Measurements from ENCODE around the gene TRAFD1.
"Not testable (repeated sequence)": the region's sequence is repeated elsewhere in the genome, so short reads cannot be mapped to it uniquely, and the experiment has no call there.

The TRAFD1 gene

GRCh38 chr12:112125250-112125999 is at the start of gene TRAFD1:
Gene TRAFD1, plus strand, starts transcription at chr12:112125560. Its CDS starts 4,963 bp downstream, at chr12:112130523.
- DNase-seq (ENCODE audit: low spot score), result peak; percentile 96

DNA sequence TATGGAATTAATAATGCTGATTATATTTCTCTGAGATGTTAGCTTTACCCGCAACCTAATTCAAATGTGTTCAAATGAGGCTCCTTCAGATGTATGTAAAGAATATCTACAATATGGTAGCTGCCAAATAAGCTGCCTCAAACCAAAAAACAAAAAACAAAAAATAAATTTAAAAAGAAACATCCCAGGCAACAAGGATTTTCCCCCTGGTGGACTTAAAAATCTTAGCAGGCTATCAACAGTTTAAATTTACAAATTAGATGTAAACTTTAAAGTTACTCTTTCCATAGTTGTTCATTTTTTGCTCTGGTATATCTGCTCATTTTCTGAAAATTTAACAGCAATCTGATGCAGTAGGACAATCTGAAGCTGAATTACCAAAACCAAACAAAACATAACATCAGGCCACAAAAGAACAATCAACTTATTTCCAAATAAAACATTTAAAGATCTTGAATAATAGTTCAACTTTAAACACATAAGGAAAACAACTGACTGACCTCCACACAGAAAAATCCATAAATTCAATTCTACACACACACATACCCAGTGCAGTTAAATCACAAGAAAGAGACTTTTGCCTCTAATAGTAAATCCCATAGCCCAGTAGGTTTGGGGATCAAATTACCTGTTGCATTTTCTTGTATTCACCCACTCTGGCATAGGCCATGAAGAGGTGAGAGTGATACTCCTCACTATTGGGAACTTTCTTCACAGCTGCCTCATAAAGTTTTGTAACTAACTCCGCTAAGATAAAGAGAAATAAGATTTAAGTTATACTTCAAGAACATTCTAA is 38.1 kb upstream of the TRAFD1 start:
- no peak for DNase-seq (ENCODE audit: low spot score)

DNA sequence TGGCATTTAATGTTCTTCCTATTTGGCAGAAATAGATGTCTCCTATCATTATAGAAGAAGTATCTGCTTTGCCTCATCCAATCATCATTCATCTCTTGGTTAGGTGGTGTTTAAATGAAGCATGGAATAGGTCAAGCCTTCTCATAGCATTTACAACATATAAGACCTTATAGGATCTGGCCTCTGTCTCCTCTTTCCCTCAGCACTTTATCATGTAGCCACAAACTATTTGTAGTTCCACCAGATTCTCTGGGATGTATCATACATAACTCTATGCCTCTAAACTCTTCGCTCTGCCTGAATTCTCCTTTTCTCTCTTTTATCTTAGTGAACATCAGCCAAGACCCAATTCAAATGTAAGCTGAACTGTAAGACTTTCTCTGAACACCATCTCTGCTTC is 37.5 kb upstream of the TRAFD1 start:
- no peak for DNase-seq (ENCODE audit: low spot score)

GRCh38 chr12:112091563-112091962 is 33.8 kb upstream of the TRAFD1 start:
- no peak for DNase-seq (ENCODE audit: low spot score)

DNA sequence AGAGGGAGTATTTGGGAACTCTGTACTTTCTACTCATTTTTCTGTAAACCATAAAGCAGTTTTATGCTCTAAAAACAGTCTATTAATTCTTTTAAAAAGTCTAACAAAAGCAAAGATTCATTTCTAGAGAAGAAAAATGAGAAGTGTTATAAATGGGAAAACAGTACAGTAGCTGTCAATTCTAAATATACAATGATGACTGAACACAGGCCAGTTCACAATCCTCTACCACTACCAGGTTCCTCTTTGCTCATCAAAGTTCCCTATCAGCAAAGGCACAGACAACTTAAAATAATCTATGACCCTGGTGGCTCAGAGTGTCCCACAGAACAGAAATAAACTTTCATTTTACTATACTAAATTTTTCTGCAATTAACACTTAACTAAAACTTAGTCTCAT is 29.3 kb upstream of the TRAFD1 start:
- DNase-seq (ENCODE audit: low spot score), result no peak

GRCh38 chr12:112096667-112097066 is 28.7 kb upstream of the TRAFD1 start:
- no peak for DNase-seq (ENCODE audit: low spot score)

- no peak for DNase-seq (ENCODE audit: low spot score)
These were observed 27.7 kb upstream of the TRAFD1 start for GRCh38 chr12:112097641-112098040.

DNA sequence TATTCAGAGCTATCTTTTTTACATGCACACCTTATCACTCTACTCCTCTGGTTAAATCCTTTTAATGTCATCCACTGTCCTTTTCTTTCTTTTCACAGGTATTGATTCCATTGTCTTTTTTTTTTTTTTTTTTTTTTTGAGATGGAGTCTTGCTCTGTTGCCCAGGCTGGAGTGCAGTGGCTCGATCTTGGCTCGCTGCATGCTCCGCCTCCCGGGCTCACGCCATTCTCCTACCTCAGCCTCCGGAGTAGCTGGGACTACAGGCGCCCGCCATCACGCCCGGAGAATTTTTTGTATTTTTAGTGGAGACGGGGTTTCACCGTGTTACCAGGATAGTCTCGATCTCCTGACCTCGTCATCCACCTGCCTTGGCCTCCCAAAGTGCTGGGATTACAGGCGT is 24.9 kb upstream of the TRAFD1 start:
- DNase-seq (ENCODE audit: low spot score), result not testable (repeated sequence)

GRCh38 chr12:112102127-112102526 is 23.2 kb upstream of the TRAFD1 start:
- DNase-seq (ENCODE audit: low spot score), result no peak

- not testable (repeated sequence) for DNase-seq (ENCODE audit: low spot score)
These were observed 22.6 kb upstream of the TRAFD1 start for GRCh38 chr12:112102746-112103145.

DNA sequence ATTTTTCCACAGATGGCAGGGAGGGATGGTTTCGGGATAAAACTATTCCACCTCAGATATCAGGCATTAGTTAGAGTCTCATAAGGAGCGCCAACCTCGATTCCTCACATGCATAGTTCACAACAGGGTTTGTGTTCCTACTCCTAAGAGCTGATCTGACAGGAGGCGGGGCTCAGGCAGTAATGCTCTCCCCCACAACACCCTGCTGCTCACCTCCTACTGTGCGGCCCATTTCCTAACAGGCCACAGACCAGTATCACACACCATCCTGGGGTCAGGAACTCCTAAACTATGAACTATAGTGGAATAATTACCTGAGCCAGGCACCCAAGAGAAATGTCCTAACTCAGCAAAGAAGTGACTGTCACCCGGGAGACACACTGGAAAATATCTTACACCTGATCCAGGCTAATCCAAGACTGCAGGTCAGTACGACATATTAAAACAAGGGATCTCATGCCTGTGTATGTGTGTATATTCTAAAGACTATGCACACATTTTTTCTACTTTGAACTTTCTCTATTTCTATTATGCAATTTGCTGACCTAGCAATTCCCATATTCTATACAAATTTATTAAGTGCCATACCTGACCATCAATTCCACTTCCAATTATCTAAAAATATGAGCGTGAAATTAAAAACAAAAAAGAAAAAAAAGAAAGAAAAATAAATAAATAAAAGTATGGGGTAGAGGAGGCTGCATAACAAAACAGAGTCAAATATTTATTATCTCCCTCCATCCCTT is 21.4 kb upstream of the TRAFD1 start:
- DNase-seq (ENCODE audit: low spot score), result no peak

- DNase-seq (ENCODE audit: low spot score), result no peak
These were observed 19.5 kb upstream of the TRAFD1 start for GRCh38 chr12:112105891-112106290.

DNA sequence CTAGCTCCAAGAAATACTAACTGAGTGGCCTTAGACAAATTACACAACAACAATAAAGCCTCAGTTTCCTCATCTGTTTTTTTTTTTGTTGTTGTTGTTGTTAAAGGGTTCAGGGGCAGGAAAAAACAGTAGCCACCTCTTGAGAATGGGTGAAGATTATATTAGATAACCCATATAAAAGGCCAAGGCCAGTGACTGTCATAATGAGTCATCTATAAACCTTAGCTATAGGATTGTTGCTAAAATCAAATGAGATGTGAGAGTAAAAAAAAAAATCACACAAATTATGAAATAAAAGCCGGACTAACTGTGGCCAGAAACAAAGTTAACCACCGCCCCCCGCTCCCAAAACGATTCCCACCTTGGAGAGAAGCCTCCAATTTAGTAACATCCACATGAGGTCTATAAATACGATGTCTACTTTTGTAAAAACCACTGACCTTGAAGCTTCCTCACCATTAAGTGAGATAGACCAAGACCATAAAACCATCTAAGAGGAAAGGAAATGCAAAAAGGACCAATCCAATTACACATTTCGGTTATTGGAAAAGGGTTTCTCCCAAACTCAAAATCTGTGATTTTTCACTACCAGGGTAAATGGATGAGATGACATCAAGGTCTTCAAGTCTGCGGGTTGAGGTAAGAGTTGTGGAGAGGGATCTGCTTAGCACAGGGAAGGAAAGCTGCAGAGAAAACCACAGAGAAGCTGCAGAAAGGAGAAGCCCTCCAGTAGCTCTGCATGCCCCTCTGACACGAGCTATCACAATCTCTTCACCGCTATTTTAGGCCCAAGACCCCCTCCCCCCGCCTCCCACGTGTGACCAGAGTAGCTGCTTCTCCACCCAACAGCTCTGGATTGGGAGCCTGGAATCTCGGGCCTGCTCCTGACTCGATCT is 17.8 kb upstream of the TRAFD1 start:
- no peak for DNase-seq (ENCODE audit: low spot score)

DNA sequence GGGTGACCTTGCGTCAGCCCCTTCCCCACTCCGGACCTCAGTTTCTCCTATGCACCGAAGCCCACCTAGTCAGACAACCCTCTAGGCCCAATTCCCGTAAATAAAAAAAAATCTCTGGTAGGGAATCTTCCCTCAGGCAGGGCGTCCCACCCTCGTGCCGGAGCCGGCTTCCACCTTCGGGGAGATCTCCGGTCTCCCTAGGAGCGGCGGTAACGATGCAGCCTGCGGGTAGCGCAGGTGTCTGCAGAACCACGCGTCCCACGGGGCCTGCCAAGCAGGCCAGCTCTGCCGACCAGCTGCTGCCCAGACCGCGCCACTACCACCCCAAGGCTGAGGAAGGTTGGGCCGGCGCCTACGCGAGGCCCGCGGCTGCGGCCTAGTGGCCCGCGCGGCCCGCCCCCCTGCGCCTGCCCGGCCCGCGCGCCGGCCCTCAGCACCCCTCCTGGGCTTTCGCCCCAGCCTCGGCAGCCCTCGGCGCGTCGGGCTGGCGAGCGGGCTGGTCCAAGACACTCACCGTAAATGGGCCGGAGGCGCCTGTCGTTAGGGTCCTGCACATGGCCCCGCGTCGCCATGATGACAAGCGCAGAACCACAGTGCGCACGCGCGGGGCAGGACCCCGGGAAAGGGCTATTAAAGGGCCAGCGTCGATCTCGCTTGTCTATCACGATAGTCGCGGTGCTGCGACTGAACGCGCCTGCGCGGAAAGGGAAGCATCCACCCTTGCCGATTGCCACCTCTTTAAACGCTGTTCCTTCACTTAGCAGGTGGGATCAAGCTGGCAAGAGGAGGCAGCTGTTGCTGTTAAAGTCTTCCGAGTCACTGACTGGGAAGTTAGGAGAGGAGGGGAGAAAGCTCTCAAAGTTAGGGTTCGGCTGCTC is 16.9 kb upstream of the TRAFD1 start, which contains the start of gene NAA25:
Gene NAA25 (minus strand): TSS at position 582 of the 878 bp plus-strand sequence. CDS start 10 bp downstream, at position 572.
- DNase-seq (ENCODE audit: low spot score), result peak; percentile 87

- DNase-seq (ENCODE audit: low spot score), result not testable (repeated sequence)
These were observed 14.3 kb upstream of the TRAFD1 start for GRCh38 chr12:112110787-112111662.

DNA sequence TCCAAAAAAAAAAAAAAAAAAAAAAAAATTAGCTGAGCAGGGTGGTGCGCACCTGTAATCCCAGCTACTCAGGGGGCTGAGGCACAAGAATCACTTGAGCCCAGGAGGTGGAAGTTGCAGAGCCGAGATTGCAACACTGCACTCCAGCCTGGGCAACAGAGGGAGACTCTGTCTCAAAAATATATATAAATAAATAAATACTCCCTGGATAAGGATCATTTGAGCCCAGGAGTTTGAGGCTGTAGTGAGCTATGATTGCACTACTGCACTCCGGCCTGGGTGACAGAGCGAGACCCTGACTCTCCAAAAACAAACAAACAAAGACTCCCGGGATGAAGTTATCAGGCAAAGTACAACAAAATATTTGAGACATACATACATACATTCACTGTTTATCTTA is 13.4 kb upstream of the TRAFD1 start:
- no peak for DNase-seq (ENCODE audit: low spot score)

DNA sequence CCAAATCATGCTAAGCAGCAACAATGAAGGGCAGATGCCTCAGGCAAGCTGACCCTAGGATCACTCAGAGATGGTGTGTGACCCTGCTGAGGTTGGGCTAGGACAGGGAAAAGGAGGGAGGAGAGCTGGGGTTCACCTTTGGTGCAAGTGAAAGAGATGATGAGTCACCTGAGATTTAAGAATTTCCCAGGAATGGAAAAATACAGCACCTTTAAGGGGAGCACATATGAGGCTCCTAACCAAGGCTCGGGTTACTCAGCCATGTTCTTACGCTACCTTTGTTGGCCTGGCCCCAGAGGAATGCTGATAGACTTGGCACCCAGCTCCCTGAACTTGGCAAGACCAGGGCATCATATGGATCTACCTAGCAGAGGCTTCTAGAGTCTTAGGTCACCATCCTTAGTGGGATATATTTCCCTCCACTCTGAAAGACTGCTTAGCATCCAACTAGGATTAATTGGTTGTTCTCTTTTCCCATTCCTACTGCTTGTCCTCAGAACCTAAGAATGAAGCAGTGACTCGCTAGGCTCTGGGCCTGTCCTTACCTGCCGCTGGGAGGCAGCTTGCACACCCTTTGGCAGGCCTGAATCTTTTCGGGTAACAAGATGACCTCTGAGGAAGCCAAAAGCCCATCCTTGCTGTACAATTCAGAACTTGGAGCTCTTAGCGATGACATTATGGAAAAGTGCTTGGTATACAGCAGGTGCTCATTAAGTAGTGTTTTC is 12.8 kb upstream of the TRAFD1 start:
- no peak for DNase-seq (ENCODE audit: low spot score)

DNA sequence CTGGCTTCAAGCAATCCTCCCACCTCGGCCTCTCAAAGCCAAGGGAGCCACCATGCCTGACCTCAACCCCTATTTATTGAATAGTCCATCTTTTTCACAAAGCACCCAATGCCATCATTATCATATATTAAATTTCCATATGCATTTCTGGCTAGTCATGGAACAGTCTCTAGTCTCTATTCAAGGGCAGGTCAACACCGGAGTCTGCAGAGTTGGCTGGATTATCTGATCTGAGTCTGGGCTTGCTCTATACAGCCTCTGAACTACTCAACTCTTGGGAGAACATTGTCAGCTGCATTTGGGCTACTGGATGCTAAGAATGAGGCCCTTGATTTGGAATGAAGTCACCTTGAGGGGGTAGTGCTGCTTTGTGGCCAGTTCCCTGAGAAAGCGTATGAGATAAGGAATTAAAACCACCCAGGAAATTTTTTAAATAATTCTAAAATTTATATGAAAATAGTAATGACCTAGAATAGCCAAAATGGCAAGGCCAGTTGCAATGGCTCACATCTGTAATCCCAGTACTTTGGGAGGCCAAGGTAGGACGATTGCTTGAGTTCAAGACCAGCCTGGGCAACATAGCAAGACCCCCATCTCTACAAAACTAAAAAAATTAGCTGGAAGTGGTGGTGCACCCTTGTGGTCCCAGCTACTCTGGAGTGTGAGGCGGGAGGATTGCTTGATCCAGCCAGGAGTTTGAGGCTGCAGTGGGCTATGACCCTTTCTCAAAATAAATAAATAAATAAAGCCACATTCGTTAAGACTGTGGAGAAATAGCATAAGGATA is 9.9 kb upstream of the TRAFD1 start:
- DNase-seq (ENCODE audit: low spot score), result no peak
